HG03571 (cell line): ENCODE measurements around the gene LYPD6B.
"Not testable (repeated sequence)": the region's sequence is repeated elsewhere in the genome, so short reads cannot be mapped to it uniquely, and the experiment has no call there.

Experiments used
- ATAC-seq: cut with Tn5 transposase; IDR thresholded peaks from one replicate; pipeline ENCODE4 v1.9.1; 2021; ENCODE audit not compliant: unreplicated experiment

Gene LYPD6B

GRCh38 chr2:149188291-149188690 lies 149.8 kb downstream of the LYPD6B start:
- no peak for ATAC-seq

DNA sequence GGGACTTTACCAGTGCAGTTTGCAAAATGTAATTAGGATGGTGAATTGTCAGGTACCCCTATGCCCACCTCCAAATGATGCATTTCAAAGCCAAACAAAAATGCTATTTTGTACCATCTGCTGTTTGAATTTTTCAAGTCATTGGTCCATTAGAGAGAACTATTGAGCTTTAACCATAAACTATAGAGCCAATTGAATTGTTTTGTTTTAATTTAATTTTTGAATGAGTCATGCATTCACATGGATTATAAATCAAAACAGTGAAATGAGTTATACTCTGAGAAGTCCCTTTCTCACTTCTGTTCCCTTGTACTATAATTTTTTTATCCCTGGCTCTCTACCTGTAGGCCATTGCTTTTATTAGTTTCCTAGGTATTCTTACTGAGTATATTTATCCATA lies 151.3 kb downstream of the LYPD6B start:
- ATAC-seq, result no peak

DNA sequence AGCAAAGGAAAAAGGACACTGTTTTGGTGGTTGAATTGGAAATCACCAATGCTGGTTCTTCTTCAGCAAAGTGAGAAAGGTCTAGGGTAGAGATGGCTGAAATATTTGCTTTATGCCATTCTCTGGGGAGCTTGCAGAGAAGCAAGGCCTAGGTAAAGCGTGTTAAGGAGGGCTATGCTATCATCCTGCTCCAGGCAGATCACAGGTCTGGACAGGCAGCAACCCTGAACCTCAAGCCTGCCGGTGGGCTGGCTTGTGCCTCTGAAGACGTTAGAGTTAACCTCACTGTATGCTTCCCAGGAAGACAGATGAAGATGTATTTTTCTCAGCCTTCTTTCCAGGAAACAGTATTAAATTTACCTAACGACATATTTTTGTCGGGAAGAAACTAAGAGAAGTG lies 153.4 kb downstream of the LYPD6B start:
- no peak for ATAC-seq

DNA sequence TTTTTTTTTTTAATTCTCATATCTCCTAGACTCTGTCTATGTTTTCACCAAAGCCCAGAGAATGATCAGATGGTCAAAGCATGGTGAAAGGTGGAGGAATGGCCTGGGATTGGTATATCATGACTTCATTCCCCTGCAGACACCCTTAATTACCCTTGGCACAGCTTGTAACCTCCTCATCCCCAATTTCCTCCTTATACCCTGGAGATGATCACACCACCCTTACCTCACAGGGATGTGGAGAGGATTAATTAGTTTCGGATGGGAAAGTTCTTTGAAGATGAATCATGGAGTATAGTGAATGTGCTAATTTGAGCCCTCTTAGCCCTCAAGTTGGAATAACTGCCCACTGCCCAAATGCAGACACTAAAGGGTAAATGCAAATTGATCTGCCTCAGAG lies 153.9 kb downstream of the LYPD6B start:
- ATAC-seq, result no peak

DNA sequence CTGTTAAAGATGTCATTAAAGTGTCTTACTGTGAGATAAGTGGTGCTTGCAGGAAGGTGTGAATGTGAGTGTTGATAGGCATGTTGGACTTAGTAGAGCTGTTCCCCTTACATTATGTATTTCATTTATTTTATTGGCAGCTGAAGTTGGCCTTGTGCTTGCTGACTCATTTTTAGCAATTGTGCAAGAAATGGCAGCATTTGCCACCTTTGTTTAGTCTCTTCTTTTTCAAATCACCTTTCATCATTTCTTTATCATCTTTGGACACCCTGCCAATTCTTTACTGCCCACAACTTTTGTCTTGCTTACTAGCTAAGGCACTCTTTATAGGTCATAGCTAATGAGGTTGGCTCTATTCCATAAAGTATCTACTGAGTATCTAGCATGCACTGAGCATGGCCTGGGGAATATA lies 161.6 kb downstream of the LYPD6B start:
- ATAC-seq, result no peak

- no peak for ATAC-seq
These were observed 166.2 kb downstream of the LYPD6B start for GRCh38 chr2:149204686-149205085.

DNA sequence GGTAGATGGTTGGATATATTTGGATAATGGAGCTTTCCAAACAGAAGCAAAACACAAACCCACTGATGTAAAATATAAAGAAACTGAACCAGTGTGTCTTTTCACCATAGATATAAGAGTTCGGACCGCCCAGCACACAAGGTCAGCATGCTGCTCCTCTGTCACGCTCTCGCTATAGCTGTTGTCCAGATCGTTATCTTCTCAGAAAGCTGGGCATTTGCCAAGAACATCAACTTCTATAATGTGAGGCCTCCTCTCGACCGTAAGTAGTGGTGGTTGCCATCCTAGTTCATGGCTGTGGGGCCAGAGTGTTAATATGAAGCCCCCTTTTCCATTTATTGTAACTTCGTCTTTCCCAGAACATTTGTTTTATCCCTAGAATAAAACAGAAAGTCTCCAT lies 166.6 kb downstream of the LYPD6B start:
- no peak for ATAC-seq

DNA sequence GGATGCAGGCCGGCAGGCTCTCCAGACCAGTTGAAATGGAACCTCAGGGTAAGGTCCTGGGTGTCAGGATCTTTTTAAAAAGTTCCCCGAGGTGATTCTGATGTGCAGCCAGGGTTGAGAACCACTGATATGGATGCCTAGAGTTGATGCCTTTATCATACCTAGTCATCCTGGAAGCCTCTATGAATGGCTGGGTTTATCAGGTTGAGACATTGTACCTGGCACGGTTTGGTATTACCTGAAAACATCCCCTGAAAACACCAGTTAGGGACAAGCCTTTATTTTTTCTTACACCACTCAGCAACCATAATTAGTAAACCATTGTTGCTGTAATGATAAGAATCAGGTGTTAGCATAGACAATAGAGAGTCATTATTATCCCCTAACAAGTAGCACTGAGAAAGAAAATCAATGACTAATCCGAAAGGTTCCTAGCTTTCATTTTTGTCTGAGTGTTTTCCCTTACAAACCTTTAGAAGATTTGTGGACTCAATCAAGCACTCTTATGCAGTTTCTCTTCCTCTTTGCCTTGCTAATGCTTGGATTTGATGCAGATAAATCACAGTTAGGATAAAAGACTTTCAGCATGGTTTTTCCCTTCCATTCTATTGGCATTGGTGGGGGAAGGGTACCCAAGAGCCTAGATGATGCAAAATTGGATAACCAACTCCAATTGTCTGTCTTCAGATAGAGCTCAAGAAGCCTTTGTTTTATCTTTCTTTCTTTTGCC lies 175.4 kb downstream of the LYPD6B start:
- ATAC-seq, result no peak

GRCh38 chr2:149218497-149218896 lies 180.0 kb downstream of the LYPD6B start:
- no peak for ATAC-seq

DNA sequence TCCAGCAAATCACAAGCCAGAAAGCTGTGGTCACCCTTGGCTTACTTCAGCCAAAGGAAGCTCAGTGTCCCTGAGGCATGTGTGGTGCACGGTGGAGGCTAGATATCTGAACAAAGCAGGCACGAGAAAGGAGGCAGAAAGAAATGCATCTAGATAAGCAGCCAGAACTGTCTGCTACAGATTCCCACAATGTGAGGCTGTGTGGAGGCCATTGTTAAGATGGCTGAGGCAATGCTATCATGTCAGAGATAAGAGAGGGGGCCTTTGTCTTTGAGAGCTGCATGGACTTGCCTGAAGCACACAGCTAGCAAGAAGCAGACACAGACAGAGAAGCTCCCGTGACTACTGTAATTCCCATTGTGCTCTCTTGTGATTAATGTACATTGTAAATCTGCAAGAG lies 181.4 kb downstream of the LYPD6B start:
- no peak for ATAC-seq

- ATAC-seq, result no peak
These were observed 182.5 kb downstream of the LYPD6B start for GRCh38 chr2:149221002-149221401.

GRCh38 chr2:149221898-149222297 lies 183.4 kb downstream of the LYPD6B start:
- no peak for ATAC-seq

GRCh38 chr2:149223472-149224095 lies 185.1 kb downstream of the LYPD6B start:
- no peak for ATAC-seq

- ATAC-seq, result no peak
These were observed 186.0 kb downstream of the LYPD6B start for GRCh38 chr2:149224543-149224942.

- ATAC-seq, result no peak
These were observed 186.9 kb downstream of the LYPD6B start for GRCh38 chr2:149225446-149225845.

DNA sequence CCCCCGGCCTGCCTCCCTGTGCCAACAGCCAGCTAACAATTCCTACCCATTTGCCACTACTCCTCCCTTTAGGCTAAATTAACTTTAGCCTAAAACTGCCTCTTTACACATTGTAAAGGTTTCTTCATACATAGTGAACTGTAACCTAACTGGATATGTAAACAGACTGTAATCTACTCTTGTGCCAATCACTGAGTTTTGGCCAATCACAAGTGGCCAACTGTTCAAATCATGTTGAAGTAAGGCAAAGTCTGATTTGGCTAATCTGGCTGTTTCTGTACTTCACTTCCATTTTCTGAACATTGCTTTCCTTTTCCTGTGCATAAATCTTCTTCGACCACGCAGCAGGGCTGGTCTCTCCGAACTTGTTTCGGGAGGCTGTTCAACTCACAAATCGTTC lies 188.3 kb downstream of the LYPD6B start:
- ATAC-seq, result no peak

- ATAC-seq, result no peak
These were observed 197.4 kb downstream of the LYPD6B start for GRCh38 chr2:149235816-149236375.

DNA sequence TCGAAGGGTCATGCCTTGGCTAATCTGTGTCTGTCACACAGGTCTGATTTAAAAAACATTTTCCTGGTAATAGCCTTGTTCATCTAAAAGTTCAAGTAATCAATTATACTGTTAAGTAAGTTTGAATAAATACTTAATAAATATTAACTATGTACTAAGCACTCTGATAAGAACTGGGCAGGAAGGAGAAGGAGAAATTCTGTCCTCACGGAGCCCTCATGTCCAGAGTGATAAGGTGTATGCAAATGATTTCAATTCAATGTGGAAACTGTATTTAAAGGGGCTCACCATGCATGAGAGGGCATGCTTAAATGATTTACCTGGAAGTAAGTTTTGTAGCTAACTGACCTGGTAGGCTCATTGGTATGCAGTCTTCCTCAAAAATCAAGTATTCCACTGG lies 197.9 kb downstream of the LYPD6B start:
- ATAC-seq, result no peak

GRCh38 chr2:149246186-149246585 lies 207.7 kb downstream of the LYPD6B start:
- ATAC-seq, result no peak

- ATAC-seq, result not testable (repeated sequence)
These were observed 212.9 kb downstream of the LYPD6B start for GRCh38 chr2:149251436-149251835.

- not testable (repeated sequence) for ATAC-seq
These were observed 218.4 kb downstream of the LYPD6B start for GRCh38 chr2:149256877-149257276.

DNA sequence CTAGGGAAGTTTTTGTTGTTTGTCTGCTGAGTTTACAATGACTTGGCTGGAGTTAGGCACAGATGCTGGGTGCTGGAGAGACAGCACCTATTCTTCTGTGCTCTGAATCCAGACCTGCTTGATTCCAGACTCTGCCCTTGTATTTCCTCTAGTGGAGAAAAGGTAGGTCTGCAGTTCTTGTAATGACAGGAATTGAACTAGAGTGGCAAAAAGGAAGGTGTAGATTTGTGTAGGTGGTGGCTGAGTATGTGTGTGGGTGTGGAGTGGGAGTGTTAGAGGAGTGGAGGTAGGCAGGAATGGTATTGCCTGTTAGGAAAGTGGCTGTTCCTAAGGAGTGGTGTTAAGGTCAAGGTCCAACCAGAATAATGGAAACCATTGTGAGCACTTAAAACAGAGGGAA lies 220.0 kb downstream of the LYPD6B start:
- no peak for ATAC-seq
